G401 (cell line): ENCODE measurements around the gene SPN. TPM values are rescaled to one million over a fixed set of nuclear protein-coding genes. Genes with fewer than 3 reads are reported as not detected.
"Not testable (repeated sequence)": the region's sequence is repeated elsewhere in the genome, so short reads cannot be mapped to it uniquely, and the experiment has no call there.

ENCODE experiments used
- DNase-seq: peaks from one replicate; pipeline ENCODE4 v3.0.0-alpha.2; 2015; ENCODE audit warnings: low spot score
- in situ Hi-C: cut with HindIII; loops from 2 replicates; pipeline ENCODE4 v1.10.0; 2016; ENCODE audit warnings: low sequenced_read_pairs, mixed read lengths
- total RNA-seq: library from RNA; depleted of rRNA; stranded (reverse); fragments of >200 nt; shearing (Covaris generic); gene quantifications from 2 replicates; pipeline ENCODE4 v1.2.3, GENCODE V29; 2014

SPN gene
- total RNA-seq, 1 experiment from 2014 or later, result 0.37 TPM

GRCh38 chr16:29644973-29645693 lies 17.9 kb upstream of the SPN start:
- DNase-seq, result no peak
- in situ Hi-C loops, result no loop called here

GRCh38 chr16:29645694-29646187 lies 17.3 kb upstream of the SPN start:
- in situ Hi-C loops, result no loop called here
- peak; percentile 19 for DNase-seq

GRCh38 chr16:29646947-29647346 lies 16.1 kb upstream of the SPN start:
- in situ Hi-C loops, result no loop called here

GRCh38 chr16:29649588-29650494 lies 13.2 kb upstream of the SPN start:
- DNase-seq, result no peak
- in situ Hi-C loops, result no loop called here

More at GRCh38 chr16:29646947-29647346, 16.1 kb upstream of the SPN start:
- DNase-seq, result no peak

GRCh38 chr16:29650771-29651170 lies 12.3 kb upstream of the SPN start:
- in situ Hi-C loops, result no loop called here
- no peak for DNase-seq

GRCh38 chr16:29651774-29652349 lies 11.2 kb upstream of the SPN start:
- DNase-seq, result no peak
- in situ Hi-C loops, result no loop called here

GRCh38 chr16:29653471-29653870 lies 9.6 kb upstream of the SPN start:
- in situ Hi-C loops, result no loop called here
- no peak for DNase-seq

GRCh38 chr16:29653890-29654289 lies 9.2 kb upstream of the SPN start:
- in situ Hi-C loops, DNase-seq: not testable (repeated sequence)

GRCh38 chr16:29656688-29657523 lies 6.1 kb upstream of the SPN start:
- in situ Hi-C loops, result no loop called here
- no peak for DNase-seq

GRCh38 chr16:29658705-29659104 lies 4.3 kb upstream of the SPN start:
- DNase-seq, result no peak
- in situ Hi-C loops, result no loop called here

GRCh38 chr16:29662000-29662728 lies 883 bp upstream of the SPN start:
- DNase-seq, result no peak
- in situ Hi-C loops, result no loop called here

GRCh38 chr16:29662729-29663015 lies 375 bp upstream of the SPN start:
- in situ Hi-C loops, result no loop called here

GRCh38 chr16:29663807-29664090 lies 702 bp downstream of the SPN start:
- in situ Hi-C loops, result no loop called here
- no peak for DNase-seq

More at GRCh38 chr16:29662729-29663015, 375 bp upstream of the SPN start:
- no peak for DNase-seq

GRCh38 chr16:29664091-29664921 lies 1.3 kb downstream of the SPN start:
- in situ Hi-C loops, result no loop called here
- DNase-seq, result no peak

GRCh38 chr16:29665294-29666077 lies 2.4 kb downstream of the SPN start:
- no peak for DNase-seq
- in situ Hi-C loops, result no loop called here

GRCh38 chr16:29667322-29667610 lies 4.2 kb downstream of the SPN start:
- in situ Hi-C loops, DNase-seq: not testable (repeated sequence)

- DNase-seq, result no peak
- in situ Hi-C loops, result no loop called here
These were observed 4.7 kb downstream of the SPN start for GRCh38 chr16:29667755-29668154.
